ENCODE measurements around the gene HLA-DPA1.

The HLA-DPA1 gene

DNA sequence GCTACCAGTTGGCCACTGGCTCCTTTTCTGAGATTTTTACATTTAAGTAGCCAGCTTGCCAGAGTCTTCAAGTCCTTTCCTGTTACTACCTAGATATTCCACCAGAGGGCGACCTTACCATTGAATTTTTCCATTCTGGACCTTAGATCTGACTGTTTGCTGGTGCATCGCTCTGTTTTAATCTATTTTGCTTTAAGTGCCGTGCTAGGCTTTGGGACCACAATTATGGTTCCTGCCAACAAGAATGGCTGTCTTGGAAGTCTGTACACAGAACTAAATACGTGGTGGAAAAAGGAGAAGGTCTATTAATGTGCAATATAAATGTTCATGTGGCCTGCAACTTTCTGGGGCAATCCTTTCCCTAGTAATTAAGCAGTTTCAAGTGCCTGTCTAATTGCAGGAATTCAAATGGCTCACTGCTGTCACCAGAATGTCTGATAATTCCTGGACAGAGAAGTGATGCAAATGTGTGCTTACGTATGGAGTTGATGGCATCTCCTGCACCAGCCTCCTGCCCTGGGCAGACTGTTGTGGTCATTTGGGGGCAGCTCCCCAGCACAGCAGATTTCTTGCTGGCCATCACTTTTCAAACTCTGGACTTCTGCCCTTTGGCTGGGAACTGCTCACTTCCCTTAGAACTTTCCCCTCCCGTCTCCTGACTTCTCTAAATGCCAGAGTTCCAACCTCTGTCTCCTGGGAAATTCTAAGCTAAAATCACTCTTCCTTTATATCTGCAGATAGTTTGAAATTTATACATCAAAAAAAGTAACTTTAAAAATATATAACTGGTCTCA is 58.4 kb downstream of the HLA-DPA1 start:
- DNase-seq = no peak
